PFSK-1 (cell line): ENCODE results near the gene FAM83G.

ENCODE experiments used
- FOXP2 ChIP-seq: optimal IDR thresholded peaks from 2 replicates; pipeline ENCODE3; 2011; ENCODE audit warnings: borderline replicate concordance, control low read depth, inconsistent platforms; ENCODE audit not compliant: insufficient read depth; ENCODE audit errors: extremely low read length, extremely low read depth
- POLR2AphosphoS5 ChIP-seq: IDR thresholded peaks from 2 replicates; pipeline ENCODE4 v1.6.1; 2012; ENCODE audit warnings: low read depth, mild to moderate bottlenecking, control low read depth, low read length, moderate library complexity
- SIN3A ChIP-seq: IDR thresholded peaks from 2 replicates; pipeline ENCODE4 v1.6.1; 2012; ENCODE audit warnings: mild to moderate bottlenecking, low read length, moderate library complexity, borderline replicate concordance; ENCODE audit not compliant: insufficient read depth
- TAF1 ChIP-seq: IDR thresholded peaks from 2 replicates; pipeline ENCODE4 v1.6.1; 2012; ENCODE audit warnings: low read length, control low read depth, borderline replicate concordance; ENCODE audit not compliant: insufficient read depth
- TF ChIP-seq, protein P1 (sequence below), 2 experiments: IDR thresholded peaks; 2 replicates each; pipeline versions ENCODE4 v1.6.1 to v1.8.0; 2011 to 2012; ENCODE audit warnings: low read depth in 2 of 2, low read length in 2 of 2, control low read depth in 1 of 2, inconsistent platforms in 1 of 2, mild to moderate bottlenecking in 1 of 2, moderate library complexity in 1 of 2; ENCODE audit not compliant: insufficient read depth in 1 of 2

The FAM83G gene

DNA sequence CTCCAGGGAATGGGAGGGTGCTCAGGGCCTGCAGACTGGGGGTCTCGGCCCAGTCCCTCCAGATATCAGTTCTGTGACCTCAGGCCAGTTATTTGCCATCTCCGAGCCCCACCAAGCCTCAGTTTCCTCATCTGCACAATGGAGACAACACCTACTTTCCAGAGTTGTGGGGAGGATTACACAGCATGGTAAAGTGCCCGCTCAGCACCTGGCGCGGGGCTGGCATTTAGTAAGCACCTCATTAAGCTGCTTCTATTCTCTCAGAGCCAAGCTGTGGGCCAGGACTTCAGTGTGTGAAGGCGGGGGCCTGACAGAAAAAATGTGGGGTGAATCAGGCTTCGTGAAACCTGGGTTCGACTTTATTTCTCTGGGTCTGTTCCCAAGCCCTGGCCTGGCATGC lies 5.2 kb downstream of the FAM83G start:
- TF ChIP-seq TAF1, result no peak
- TF ChIP-seq, protein P1, sequence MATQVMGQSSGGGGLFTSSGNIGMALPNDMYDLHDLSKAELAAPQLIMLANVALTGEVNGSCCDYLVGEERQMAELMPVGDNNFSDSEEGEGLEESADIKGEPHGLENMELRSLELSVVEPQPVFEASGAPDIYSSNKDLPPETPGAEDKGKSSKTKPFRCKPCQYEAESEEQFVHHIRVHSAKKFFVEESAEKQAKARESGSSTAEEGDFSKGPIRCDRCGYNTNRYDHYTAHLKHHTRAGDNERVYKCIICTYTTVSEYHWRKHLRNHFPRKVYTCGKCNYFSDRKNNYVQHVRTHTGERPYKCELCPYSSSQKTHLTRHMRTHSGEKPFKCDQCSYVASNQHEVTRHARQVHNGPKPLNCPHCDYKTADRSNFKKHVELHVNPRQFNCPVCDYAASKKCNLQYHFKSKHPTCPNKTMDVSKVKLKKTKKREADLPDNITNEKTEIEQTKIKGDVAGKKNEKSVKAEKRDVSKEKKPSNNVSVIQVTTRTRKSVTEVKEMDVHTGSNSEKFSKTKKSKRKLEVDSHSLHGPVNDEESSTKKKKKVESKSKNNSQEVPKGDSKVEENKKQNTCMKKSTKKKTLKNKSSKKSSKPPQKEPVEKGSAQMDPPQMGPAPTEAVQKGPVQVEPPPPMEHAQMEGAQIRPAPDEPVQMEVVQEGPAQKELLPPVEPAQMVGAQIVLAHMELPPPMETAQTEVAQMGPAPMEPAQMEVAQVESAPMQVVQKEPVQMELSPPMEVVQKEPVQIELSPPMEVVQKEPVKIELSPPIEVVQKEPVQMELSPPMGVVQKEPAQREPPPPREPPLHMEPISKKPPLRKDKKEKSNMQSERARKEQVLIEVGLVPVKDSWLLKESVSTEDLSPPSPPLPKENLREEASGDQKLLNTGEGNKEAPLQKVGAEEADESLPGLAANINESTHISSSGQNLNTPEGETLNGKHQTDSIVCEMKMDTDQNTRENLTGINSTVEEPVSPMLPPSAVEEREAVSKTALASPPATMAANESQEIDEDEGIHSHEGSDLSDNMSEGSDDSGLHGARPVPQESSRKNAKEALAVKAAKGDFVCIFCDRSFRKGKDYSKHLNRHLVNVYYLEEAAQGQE (IDR thresholded peaks at IDR 0.05; ENCODE audit: insufficient read depth in 1 of 2, low read depth in 2 of 2, low read length in 2 of 2), result no peak
- TF ChIP-seq FOXP2, result no peak
- TF ChIP-seq POLR2AphosphoS5, result no peak
- no peak for TF ChIP-seq SIN3A

DNA sequence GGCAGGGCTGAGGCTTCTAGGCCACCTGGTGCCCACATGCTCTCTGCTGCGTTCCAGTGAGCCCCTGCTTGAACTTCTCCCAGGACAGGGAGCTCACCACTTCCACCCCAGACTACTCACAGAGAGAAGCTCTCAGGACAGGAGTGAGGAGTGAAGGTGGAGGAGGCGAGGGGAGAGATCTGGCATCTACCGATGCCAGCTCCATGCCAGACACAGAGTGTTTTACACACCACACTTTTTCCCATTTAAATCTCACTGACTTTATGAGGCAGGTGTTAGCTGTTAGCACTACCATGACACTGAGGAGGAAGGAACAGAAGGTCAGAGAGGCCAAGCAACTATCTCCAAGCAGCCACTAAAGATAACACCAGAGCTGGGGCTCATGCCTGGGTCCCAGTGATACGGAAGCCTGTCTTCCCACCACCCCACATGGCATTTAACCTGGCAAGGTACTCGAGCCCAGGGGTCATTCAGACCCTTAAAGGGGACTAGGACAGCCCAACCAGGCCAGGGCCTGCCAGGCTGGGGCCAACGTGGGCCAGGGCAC lies 6.8 kb downstream of the FAM83G start:
- TF ChIP-seq TAF1 (no peak), POLR2AphosphoS5 (no peak), SIN3A (no peak)
- TF ChIP-seq, protein P1 (IDR thresholded peaks at IDR 0.05; ENCODE audit: insufficient read depth in 1 of 2, low read depth in 2 of 2, low read length in 2 of 2), result no peak

- TF ChIP-seq FOXP2 (no peak), POLR2AphosphoS5 (no peak), TAF1 (no peak), SIN3A (no peak)
- TF ChIP-seq, protein P1 (IDR thresholded peaks at IDR 0.05; ENCODE audit: insufficient read depth in 1 of 2, low read depth in 2 of 2, low read length in 2 of 2), result no peak
These were observed 8.1 kb downstream of the FAM83G start for GRCh38 chr17:18996458-18996857.

- TF ChIP-seq FOXP2, result no peak
- TF ChIP-seq, protein P1 (IDR thresholded peaks at IDR 0.05; ENCODE audit: insufficient read depth in 1 of 2, low read depth in 2 of 2, low read length in 2 of 2), result no peak
- TF ChIP-seq POLR2AphosphoS5, result no peak
- no peak for TF ChIP-seq TAF1
- no peak for TF ChIP-seq SIN3A
These were observed 9.3 kb downstream of the FAM83G start for GRCh38 chr17:18995220-18995619.

DNA sequence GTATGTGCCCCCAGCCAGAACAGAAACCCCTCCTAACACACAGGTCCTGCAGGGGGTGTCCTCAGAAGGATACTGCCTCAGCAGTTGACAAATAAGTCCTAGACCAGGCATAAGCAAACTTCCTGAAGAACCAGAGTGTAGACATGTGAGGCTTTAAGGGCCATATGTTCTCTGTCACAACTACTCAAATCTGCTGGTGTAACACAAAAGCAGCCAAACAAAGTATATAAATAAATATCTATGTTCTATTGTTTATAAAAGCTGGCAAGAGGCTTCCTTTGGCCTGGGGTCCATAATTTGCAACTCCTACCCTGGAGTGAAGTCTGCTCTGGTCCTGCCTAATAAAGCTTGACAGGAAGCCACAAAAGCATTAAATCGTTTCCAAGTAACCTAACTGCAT lies 9.9 kb downstream of the FAM83G start:
- TF ChIP-seq FOXP2 (no peak), TAF1 (no peak), SIN3A (no peak), POLR2AphosphoS5 (no peak)
- TF ChIP-seq, protein P1 (IDR thresholded peaks at IDR 0.05; ENCODE audit: insufficient read depth in 1 of 2, low read depth in 2 of 2, low read length in 2 of 2), result no peak
